GM18909 (cell line): Measurements from ENCODE around the gene RBM22.
A peak's percentile ranks its signal among the peaks of the same experiment; 100 is the strongest.
"Not testable (repeated sequence)": the region's sequence is repeated elsewhere in the genome, so short reads cannot be mapped to it uniquely, and the experiment has no call there.

ENCODE experiments used
- ATAC-seq: cut with Tn5 transposase; IDR thresholded peaks from one replicate; pipeline ENCODE4 v1.9.1; 2021; ENCODE audit warnings: mild to moderate bottlenecking; ENCODE audit not compliant: unreplicated experiment, poor library complexity

RBM22 gene

DNA sequence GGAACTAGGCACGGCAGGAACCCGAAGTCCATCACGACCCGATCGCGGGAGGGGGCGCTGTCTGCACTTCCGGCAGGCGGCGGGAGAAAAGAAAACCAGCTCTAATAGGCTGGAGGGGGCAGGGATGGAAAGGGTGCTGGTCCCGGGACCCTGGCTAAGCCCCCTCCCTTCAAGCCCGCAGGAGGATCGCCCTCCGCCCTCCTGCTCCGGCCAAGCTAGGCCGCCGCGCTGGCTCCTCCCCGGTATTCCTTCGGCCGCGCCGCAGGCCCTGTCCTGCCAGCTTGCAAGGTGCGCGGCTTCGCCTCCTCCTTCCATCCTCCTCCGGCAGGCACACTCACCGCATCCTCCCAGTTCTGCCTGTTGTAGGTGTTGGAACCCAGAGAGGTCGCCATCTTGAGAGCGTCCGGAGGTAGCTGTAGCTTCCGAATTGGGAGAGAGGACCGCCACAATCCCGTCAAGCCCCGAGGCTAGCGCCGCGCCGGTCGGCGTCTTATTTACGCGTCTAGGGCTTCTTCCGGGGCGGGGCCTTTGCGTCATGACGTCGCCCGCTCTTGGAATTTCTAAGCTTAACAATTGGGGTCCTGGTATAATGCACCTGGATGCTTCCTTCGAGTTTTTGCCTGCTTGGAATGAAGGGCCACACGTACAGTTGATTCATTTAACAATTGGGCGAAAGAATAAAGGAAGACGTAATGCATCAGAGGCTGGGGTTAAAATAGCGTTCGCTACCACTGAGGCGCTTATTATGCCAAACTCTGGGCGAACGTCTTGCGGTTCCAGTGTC is at the start of gene RBM22:
Gene RBM22, minus strand, starts transcription at position 469 of the 784 bp plus-strand sequence. Its CDS starts 77 bp downstream, at position 392.
- peak; percentile 95 for ATAC-seq

DNA sequence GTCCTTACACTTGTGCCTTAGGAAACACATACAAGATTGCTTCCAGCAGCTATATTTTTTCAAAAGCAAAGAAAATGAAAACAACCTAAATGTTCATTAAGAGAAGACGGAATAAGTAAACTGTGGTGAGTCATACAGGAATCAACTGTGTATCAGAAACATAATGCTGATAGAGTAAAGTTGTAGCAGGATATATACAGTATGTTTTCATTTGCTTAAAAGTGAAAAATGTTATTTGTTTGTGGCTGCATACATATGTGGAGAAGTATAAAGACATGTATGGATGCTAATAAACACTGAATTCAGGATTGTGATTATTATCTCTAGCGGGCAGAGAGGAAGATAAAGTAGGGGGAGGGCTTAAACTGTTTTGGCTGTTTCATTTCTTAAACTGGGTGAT is 49.6 kb upstream of the RBM22 start:
- no peak for ATAC-seq

DNA sequence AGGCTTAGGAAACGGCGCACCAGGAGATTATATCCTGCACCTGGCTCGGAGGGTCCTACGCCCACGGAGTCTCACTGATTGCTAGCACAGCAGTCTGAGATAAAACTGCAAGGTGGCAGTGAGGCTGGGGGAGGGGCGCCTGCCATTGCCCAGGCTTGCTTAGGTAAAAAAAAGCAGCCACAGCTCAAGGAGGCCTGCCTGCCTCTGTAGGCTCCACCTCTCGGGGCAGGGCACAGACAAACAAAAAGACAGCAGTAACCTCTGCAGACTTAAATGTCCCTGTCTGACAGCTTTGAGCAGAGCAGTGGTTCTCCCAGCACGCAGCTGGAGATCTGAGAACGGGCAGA is 42.3 kb upstream of the RBM22 start:
- not testable (repeated sequence) for ATAC-seq

DNA sequence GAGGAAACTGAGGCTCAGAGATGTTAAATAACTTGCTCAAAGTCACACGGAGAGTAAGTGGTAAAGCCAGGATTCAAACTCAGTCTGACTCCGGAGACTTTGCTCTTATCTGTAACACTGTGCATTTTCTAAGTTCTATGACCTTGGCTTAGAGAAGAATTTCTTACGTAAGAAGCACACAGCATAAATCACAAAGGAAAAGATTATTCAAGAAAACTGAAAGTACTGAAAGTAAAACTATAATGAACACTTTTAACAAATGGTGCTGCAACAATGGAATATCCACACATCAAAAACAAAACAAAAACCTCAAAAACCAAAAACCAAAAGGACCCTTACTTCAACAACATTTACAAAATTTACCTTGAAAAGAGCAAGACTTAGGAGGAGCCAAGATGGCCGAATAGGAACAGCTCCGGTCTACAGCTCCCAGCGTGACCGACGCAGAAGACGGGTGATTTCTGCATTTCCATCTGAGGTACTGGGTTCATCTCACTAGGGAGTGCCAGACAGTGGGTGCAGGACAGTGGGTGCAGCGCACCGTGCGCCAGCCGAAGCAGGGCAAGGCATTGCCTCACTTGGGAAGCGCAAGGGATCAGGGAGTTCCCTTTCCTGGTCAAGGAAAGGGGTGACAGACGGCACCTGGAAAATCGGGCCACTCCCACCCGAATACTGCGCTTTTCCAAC is 41.7 kb upstream of the RBM22 start:
- ATAC-seq = not testable (repeated sequence)

DNA sequence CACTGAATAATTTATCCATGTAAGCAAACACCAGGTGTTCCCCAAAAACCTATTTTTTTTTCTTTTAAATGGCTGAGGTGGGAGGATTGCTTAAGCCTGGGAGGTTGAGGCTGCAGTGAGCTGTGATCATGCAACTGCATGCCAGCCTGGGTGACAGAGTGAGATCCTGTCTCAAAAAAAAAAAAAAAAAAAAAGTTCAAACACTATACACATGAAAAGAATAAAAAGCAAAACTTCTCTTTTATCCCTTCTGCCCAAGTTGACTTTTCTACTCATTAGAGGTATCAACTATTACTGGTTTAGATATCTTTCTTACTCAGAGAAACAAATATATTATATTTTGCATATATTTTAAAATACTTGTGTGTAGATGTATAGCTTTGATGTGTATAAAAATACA is 40.1 kb upstream of the RBM22 start:
- ATAC-seq = no peak

DNA sequence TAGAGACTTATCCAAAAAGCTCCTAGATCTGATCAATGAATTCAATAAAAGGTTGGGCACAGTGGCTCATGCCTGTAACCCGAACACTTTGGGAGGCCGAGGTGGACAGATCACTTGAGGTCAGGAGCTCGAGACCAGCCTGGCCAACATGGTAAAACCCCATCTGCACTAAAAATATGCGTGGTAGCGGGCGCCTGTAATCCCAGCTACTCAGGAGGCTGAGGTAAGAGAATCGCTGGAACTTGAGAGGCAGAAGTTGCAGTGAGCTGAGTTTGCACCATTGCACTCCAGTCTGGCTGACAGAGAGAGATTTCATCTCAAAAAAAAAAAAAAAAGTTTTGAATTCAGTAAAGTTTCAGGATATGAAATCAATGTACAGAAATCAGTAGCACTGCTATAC is 38.0 kb upstream of the RBM22 start:
- ATAC-seq = no peak

DNA sequence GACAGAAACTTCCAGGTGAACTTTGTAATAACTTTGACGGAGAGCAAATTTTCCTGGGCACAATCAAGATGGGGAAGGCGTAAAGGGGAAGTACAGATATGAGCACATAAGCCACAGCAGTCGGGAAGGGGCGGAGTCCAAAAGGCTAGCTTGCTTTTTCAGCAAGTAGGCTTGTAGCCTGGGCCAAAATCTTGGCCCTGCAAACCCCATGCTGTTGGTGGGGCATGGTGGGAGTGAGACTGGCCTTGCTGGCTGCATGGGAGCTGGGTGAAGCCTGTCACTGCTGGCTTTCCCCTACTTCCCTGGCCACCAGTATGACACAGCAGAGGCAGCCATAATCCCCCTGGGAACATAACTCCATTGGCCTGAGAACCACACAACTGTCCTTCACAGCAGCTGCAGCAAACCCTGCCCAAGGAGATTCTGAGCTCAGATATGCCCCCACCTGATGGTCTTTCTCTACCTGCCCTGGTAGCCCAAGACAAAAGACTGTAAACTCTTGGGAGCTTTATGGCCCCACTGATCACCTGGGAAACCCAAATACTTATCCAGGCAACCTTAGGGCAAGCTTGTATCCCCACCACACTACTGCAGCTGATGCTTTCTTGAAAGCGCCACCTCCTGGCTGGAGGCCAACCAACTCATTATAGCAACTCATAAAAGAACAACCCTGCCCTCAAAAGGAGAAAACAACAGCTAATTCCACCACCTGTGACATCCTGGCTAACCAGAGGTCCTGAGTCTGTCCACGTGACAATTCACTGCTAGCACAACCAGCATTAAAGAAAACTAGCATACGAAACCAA is 33.9 kb upstream of the RBM22 start:
- ATAC-seq = peak; percentile 80

DNA sequence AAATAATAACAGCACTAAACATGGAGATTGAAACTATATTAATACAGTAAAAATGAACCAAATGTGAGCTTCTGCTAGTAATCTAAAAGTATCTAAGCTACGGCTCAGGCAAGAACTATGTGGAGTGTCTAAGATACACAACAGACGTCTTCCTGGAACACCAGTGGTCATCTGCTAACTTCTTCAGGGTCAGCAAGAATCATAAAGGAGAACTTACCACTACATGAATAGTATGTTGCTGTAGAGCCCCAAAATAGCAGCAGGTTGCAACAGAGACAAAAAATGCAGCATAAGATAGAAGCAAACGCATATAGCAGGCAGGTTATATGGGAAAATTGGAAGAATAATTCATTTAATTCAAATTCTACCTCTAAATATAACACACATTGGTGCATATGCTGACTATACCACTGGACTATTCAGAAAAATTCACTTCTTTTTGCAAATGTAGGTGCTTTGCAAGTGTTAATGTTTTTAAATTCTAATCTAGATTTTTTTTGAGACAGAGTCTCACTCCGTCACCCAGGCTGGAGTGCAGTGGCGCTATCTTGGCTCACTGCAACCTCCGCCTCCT is 30.9 kb upstream of the RBM22 start:
- ATAC-seq = no peak

DNA sequence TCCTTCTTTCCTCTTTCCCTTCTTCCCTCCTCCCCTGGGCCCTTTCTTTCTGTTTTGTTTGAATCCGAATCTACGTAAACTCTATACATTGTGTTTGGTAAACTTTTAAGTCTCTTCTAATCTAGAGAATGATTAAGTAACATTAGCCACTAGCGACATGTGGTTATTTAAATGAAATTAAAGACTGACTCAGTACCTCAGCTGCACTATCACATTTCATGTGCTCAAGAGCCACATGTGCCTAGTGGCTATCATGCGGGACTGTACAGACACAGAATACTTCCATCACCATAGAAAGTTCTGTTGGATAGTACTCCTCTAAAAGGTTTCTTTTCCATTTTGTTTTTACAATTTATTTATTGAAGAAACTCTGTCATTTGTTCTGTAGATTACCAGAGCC is 29.0 kb upstream of the RBM22 start:
- no peak for ATAC-seq

DNA sequence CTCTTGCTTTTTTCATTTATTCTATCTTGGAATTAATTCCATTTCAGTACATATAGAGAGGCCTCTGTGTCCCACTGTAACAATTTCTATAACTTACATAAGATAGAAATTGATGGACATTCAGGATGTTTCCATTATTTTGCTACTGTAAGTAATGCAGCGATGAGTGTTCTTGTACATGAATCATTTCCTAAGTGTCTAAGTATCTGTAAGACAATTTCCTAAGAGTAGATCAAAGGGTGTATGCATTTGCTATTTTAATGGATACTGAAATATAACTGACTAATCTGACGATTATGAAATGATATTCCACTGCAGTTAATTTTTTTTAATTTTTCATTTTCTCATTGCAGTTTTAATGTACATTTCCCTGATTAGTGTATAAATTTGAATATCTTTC is 23.0 kb upstream of the RBM22 start:
- ATAC-seq = no peak

DNA sequence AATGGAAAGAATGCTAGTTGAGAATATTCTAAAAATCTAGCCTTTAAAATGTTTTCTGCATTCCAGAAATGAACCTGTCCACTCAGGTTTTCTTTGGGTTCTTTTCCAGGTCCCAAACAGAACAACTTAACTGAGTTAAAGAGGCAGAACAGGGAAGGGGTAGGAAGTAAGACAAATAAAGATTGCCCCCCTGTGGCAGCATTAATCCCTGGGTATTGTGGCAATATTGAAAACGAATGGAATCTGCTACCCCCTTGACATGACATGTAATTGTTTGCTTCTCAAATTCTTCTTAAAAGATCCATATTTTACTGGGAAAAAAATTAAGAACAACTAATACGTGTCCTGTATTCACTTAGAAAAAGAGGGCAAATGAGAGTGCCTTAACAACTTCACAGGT is 9.3 kb upstream of the RBM22 start:
- no peak for ATAC-seq

DNA sequence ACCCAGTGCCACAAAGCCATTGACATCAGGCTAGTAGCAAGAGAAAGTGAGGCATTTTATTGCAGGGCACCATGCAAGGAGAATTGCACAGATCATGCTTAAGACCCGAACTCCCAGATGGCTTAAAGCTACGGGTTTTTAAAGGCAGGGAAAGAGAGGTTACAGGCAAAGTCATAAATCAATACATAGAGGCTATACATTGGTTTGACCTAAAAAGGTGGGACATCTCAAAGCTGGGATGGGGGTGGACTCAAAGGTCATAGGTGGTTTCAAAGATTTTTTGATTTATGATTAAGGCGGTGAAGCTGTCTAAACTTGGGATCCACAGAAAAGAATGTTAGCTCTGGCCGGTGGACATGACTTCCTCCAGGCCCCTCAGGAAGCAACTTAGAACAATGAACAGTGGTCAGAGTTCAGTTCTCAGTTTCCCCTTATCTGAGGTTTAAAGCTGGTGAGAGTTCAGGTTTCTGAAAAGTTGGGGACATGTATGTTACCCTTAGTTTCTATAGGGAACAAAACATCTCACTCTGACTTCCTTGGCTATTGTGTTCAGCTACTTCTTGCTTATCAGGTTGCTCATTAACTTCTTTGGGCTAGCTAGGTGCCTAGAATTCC is 6.0 kb upstream of the RBM22 start:
- ATAC-seq = no peak

DNA sequence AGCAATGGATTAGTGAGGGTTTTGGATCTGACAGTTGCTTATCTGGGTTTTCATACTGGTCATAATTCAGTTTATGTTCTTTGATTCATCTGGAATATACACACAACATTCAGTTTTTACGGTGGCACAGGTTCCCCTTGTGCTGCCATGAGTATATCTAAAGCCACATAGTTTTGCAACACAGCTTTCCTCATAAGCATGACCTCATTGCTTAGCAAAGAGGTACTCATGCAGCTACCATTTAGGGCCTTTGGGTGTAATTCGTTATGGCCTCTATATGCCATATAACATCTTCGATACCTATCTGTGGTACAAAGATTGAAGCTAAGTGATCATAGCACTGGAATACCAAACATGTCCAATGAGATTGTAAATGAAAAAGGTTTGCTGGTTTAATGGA is 2.9 kb upstream of the RBM22 start:
- ATAC-seq = no peak

DNA sequence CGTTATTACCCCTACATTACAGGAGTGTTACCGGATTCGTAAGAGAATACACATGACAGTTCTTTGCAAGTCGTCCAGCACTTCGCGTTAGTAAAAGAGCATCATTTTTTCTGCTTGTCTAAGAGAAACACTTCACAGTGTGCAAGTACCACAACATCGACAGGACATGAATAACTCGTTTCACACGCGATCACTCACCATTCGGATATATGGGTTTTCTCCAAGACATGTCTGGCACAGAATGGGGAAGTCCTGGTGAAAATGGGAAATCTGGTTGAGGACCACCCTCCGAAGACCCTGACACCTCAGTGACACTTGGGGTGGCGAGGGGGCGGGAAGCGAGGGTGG is 642 bp downstream of the RBM22 start:
- no peak for ATAC-seq

DNA sequence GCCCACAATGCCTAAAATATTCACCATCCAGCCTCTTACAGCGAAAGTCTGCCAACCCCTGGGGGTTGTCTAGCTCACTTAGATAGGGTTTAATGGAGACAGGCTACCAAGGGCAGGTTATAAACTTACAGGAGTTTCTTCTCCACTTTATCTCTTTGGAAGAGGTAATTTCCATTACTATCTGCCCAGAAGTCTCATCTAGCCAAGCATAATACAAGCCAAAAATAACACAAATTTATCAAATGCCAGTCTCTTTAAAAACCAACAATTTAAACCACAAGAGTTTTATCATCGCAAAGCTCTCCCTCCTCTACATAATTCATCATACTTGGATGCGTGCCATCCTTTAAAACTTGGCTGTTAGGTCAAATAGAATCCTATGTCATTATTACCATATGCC is 6.2 kb downstream of the RBM22 start:
- ATAC-seq = no peak

DNA sequence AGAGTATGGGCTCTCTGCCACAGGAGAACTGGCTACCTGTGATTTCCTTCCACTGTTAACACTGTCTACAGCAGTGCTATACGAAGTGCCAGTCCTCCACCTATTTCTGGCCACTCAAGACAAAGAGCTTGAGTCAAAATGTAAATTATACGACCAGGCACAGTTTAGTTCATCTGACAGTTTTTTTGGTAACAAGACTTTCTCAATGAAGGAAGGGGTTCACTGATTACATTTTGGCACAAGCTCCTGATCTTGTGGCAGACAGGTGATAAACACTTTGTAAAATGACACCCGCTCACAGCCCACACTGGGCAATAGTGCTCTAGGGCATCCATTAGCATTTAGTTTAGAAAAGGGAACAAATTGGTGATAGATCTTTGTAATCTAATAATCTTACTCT is 8.6 kb downstream of the RBM22 start:
- ATAC-seq = no peak

DNA sequence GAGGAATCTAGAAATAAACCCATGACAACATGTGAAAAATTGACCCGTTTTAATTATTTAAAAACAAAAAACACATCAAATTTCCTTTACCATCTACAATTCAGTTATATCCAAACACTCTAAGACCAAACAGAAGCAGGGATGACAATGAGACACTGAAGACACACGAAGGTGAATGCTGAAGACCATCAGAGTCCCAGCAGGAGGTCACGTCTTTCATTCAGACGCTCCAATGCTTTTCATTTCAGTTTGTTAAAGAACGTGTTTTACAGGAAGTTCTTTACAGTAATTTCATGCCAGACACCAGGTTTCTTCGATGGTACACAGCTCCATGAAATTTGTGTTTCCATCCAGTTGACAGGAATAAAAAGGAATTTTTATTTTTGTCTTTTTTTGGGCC is 10.1 kb downstream of the RBM22 start:
- ATAC-seq = no peak

DNA sequence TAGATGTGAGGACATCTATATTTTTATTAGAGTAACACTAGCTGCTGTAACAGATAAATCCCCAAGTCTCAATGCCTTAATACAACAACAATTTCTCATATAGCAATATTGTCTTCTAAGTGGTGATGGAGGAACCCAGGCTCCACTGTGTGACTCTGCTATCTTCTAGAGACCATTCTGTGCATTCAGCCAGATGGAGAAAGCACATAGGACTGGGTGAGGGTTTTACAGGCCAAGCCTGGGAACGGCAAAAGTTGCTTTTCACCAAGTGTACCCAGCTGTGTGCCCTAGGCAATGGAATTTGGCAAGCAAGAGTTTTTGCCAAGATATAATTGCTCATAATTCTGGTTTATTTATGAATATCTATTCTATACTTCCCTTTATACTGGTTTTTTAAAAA is 11.7 kb downstream of the RBM22 start:
- no peak for ATAC-seq

DNA sequence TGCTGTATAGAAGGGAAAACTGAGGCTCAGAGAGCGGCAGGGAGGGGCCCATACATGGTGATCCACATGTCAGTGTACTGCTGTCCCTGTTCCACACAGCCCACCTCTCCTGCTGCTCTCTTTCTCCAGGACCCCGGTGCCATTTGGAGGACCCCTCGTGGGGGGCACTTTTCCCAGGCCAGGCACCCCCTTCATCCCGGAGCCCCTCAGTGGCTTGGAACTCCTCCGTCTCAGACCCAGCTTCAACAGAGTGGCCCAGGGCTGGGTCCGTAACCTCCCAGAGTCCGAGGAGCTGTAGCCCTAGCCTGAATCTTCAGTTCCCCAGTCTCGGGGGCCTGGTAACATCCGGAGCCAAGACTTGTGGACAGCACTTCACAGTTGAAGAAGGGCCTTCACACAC is 24.3 kb downstream of the RBM22 start:
- ATAC-seq = no peak

DNA sequence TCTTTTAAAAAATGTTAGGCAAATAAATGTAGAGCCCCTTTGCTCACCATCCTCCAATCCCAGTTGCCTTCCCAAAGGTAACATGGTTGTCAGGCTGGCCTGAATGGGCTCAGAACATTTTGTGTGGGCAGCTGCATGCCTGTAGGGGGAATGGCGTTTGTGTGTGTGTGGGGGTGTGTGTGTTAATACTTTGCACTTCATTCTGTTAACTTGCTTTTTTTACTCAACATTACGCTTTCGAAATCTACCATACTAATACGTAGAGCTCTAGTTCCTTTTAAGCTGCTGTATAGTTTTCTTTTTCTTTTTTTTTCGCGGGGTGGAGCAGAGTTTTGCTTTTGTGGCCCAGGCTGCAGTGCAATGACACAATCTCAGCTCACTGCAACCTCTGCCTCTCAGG is 25.8 kb downstream of the RBM22 start:
- ATAC-seq = no peak
